HG02610 (cell line): Measurements from ENCODE around the gene MN1.
"Not testable (repeated sequence)": the region's sequence is repeated elsewhere in the genome, so short reads cannot be mapped to it uniquely, and the experiment has no call there.

ENCODE experiments used
- ATAC-seq: cut with Tn5 transposase; IDR thresholded peaks from one replicate; pipeline ENCODE4 v1.9.1; 2021; ENCODE audit warnings: mild to moderate bottlenecking, moderate library complexity; ENCODE audit not compliant: unreplicated experiment

The MN1 gene

GRCh38 chr22:27745809-27746208, 55.7 kb downstream of the MN1 start:
- ATAC-seq = no peak

GRCh38 chr22:27745154-27745553, 56.4 kb downstream of the MN1 start:
- no peak for ATAC-seq

GRCh38 chr22:27744078-27744477, 57.5 kb downstream of the MN1 start:
- ATAC-seq = not testable (repeated sequence)

- ATAC-seq = no peak
Measured at GRCh38 chr22:27740202-27740748, 61.3 kb downstream of the MN1 start.

- no peak for ATAC-seq
Measured at GRCh38 chr22:27737521-27737920, 64.0 kb downstream of the MN1 start.

GRCh38 chr22:27734066-27734465, 67.5 kb downstream of the MN1 start:
- ATAC-seq = no peak

- ATAC-seq = no peak
Measured at GRCh38 chr22:27732841-27733240, 68.7 kb downstream of the MN1 start.

GRCh38 chr22:27732391-27732790, 69.2 kb downstream of the MN1 start:
- ATAC-seq = no peak

- no peak for ATAC-seq
Measured at GRCh38 chr22:27731621-27732020, 69.9 kb downstream of the MN1 start.

GRCh38 chr22:27730641-27731433, 70.7 kb downstream of the MN1 start:
- ATAC-seq = no peak

- no peak for ATAC-seq
Measured at GRCh38 chr22:27729246-27729645, 72.3 kb downstream of the MN1 start.

GRCh38 chr22:27727673-27728451, 73.7 kb downstream of the MN1 start:
- no peak for ATAC-seq

GRCh38 chr22:27726686-27727449, 74.7 kb downstream of the MN1 start:
- ATAC-seq = no peak

- no peak for ATAC-seq
Measured at GRCh38 chr22:27726331-27726685, 75.2 kb downstream of the MN1 start.

GRCh38 chr22:27725661-27726060, 75.9 kb downstream of the MN1 start:
- ATAC-seq = no peak

GRCh38 chr22:27724709-27725108, 76.8 kb downstream of the MN1 start:
- ATAC-seq = no peak

- no peak for ATAC-seq
Measured at GRCh38 chr22:27724157-27724556, 77.4 kb downstream of the MN1 start.

GRCh38 chr22:27723708-27724107, 77.8 kb downstream of the MN1 start:
- no peak for ATAC-seq

- no peak for ATAC-seq
Measured at GRCh38 chr22:27723158-27723557, 78.4 kb downstream of the MN1 start.

GRCh38 chr22:27720860-27721259, 80.7 kb downstream of the MN1 start:
- no peak for ATAC-seq

GRCh38 chr22:27719535-27720227, 81.9 kb downstream of the MN1 start:
- ATAC-seq = no peak
